HUES6 (cell line): ENCODE measurements around the gene AK1.
"Not testable (repeated sequence)": the region's sequence is repeated elsewhere in the genome, so short reads cannot be mapped to it uniquely, and the experiment has no call there.

ENCODE experiments used
- H3K27ac ChIP-seq: 2 replicates; pipeline ENCODE4 v1.7.0; 2013; ENCODE audit warnings: low read depth, mild to moderate bottlenecking, low read length, inconsistent platforms
- H3K27me3 ChIP-seq: 2 replicates; pipeline ENCODE4 v1.6.1; 2013; ENCODE audit warnings: low read length; ENCODE audit not compliant: control insufficient read depth, insufficient read depth
- H3K36me3 ChIP-seq: 2 replicates; pipeline ENCODE4 v1.6.1; 2013; ENCODE audit warnings: low read length; ENCODE audit not compliant: control insufficient read depth, insufficient read depth
- H3K4me1 ChIP-seq: 2 replicates; pipeline ENCODE4 v1.6.1; 2013; ENCODE audit warnings: low read length; ENCODE audit not compliant: control insufficient read depth, insufficient read depth
- H3K4me3 ChIP-seq: 2 replicates; pipeline ENCODE4 v1.5.1; 2013; ENCODE audit warnings: low read depth, low read length
- H3K9ac ChIP-seq: one replicate; pipeline ENCODE4 v1.6.1; 2013; ENCODE audit warnings: mild to moderate bottlenecking, low read length
- H3K9me3 ChIP-seq: 2 replicates; pipeline ENCODE4 v1.6.1; 2013; ENCODE audit warnings: low read depth, low read length; ENCODE audit not compliant: control insufficient read depth, insufficient read depth

AK1 gene

GRCh38 chr9:127854184-127854806 lies 23.2 kb downstream of the AK1 start, which contains the start of gene ENG:
TSS of gene ENG (minus strand) at chr9:127854658. CDS start at chr9:127854355, 303 bp downstream.
- no peaks in the 10 kb centered on the region for H3K27me3 ChIP-seq
- H3K36me3 ChIP-seq: no peaks in the 10 kb centered on the region
- H3K27ac ChIP-seq: no peak within 1 kb of the TSS
- H3K4me1 ChIP-seq: peaks cover 14% of the 10 kb centered on the region; the same call in 1 of the 2 replicates
- H3K4me3 ChIP-seq: no peak within 1 kb of the TSS; the same call in 1 of the 2 replicates
- H3K9ac ChIP-seq: no peak within 1 kb of the TSS
- H3K9me3 ChIP-seq: peaks cover 8% of the 10 kb centered on the region

GRCh38 chr9:127853312-127854183 lies 23.9 kb downstream of the AK1 start:
- no peak overlapping the region; the same call in 1 of the 2 replicates for H3K4me3 ChIP-seq
- no peaks in the 10 kb centered on the region for H3K36me3 ChIP-seq
- H3K27me3 ChIP-seq: no peaks in the 10 kb centered on the region
- peaks cover 16% of the 10 kb centered on the region for H3K9me3 ChIP-seq
- H3K4me1 ChIP-seq: peaks cover 14% of the 10 kb centered on the region; the same call in 1 of the 2 replicates
- H3K9ac ChIP-seq: no peak overlapping the region
- no peak overlapping the region for H3K27ac ChIP-seq

- Histone ChIP-seq H3K9ac (no peak overlapping the region), H3K27me3 (no peaks in the 10 kb centered on the region), H3K36me3 (no peaks in the 10 kb centered on the region), H3K4me1 (peaks cover 14% of the 10 kb centered on the region; the same call in 1 of the 2 replicates), H3K9me3 (peaks cover 17% of the 10 kb centered on the region), H3K27ac (no peak overlapping the region), H3K4me3 (no peak overlapping the region)
Observed at GRCh38 chr9:127852829-127853228, 24.6 kb downstream of the AK1 start.

- Histone ChIP-seq H3K4me1 (peaks cover 16% of the 10 kb centered on the region; the same call in 1 of the 2 replicates), H3K4me3 (no peak overlapping the region), H3K9me3 (peaks cover 17% of the 10 kb centered on the region), H3K36me3 (no peaks in the 10 kb centered on the region), H3K9ac (no peak overlapping the region), H3K27me3 (no peaks in the 10 kb centered on the region), H3K27ac (no peak overlapping the region)
Observed at GRCh38 chr9:127850286-127850830, 27.1 kb downstream of the AK1 start.

- peaks cover 17% of the 10 kb centered on the region for H3K9me3 ChIP-seq
- H3K4me3 ChIP-seq: no peak overlapping the region
- no peaks in the 10 kb centered on the region for H3K27me3 ChIP-seq
- peaks cover 18% of the 10 kb centered on the region; the same call in 1 of the 2 replicates for H3K4me1 ChIP-seq
- H3K27ac ChIP-seq: no peak overlapping the region
- H3K36me3 ChIP-seq: no peaks in the 10 kb centered on the region
- no peak overlapping the region for H3K9ac ChIP-seq
Observed at GRCh38 chr9:127848756-127849504, 28.5 kb downstream of the AK1 start.

GRCh38 chr9:127847833-127848755 lies 29.4 kb downstream of the AK1 start:
- H3K36me3 ChIP-seq: no peaks in the 10 kb centered on the region
- peaks cover 13% of the 10 kb centered on the region; the same call in 1 of the 2 replicates for H3K4me1 ChIP-seq
- H3K9me3 ChIP-seq: peaks cover 17% of the 10 kb centered on the region
- no peaks in the 10 kb centered on the region for H3K27me3 ChIP-seq
- H3K9ac ChIP-seq: no peak overlapping the region
- no peak overlapping the region for H3K4me3 ChIP-seq
- H3K27ac ChIP-seq: no peak overlapping the region

GRCh38 chr9:127847178-127847510 lies 30.3 kb downstream of the AK1 start:
- H3K4me3 ChIP-seq: no peak overlapping the region
- H3K27ac ChIP-seq: no peak overlapping the region
- peaks cover 13% of the 10 kb centered on the region; the same call in 1 of the 2 replicates for H3K4me1 ChIP-seq
- H3K27me3 ChIP-seq: no peaks in the 10 kb centered on the region
- no peak overlapping the region for H3K9ac ChIP-seq
- H3K9me3 ChIP-seq: peaks cover 17% of the 10 kb centered on the region
- no peaks in the 10 kb centered on the region for H3K36me3 ChIP-seq

GRCh38 chr9:127846443-127847177 lies 30.9 kb downstream of the AK1 start:
- no peak overlapping the region for H3K27ac ChIP-seq
- no peaks in the 10 kb centered on the region for H3K27me3 ChIP-seq

GRCh38 chr9:127845619-127846018 lies 31.9 kb downstream of the AK1 start:
- not testable (repeated sequence) for H3K27me3 ChIP-seq, H3K9ac ChIP-seq, H3K4me3 ChIP-seq, H3K36me3 ChIP-seq
- H3K4me1 ChIP-seq: peaks cover 13% of the 10 kb centered on the region; the same call in 1 of the 2 replicates
- peak overlapping the region; percentile 13; the same call in 1 of the 2 replicates for H3K27ac ChIP-seq
- H3K9me3 ChIP-seq: peaks cover 17% of the 10 kb centered on the region

More at GRCh38 chr9:127846443-127847177, 30.9 kb downstream of the AK1 start:
- Histone ChIP-seq H3K9me3 (peaks cover 17% of the 10 kb centered on the region), H3K36me3 (no peaks in the 10 kb centered on the region), H3K9ac (no peak overlapping the region), H3K4me3 (no peak overlapping the region), H3K4me1 (peaks cover 13% of the 10 kb centered on the region; the same call in 1 of the 2 replicates)
